T-helper 1 cell treated with Interleukin-12 subunit alpha and Interleukin-12 subunit beta and Interleukin-4 antibody, amounts not matched to agents 30 ng/mL and 1 ng/mL, for 36 hours (primary cell): Measurements from ENCODE around the gene NXN. TPM values are rescaled to one million over a fixed set of nuclear protein-coding genes. Genes with fewer than 3 reads are reported as not detected.
"Not testable (repeated sequence)": the region's sequence is repeated elsewhere in the genome, so short reads cannot be mapped to it uniquely, and the experiment has no call there.

Experiments used
- intact Hi-C: fragments of 100-400 bp; cut with micrococcal nuclease; formaldehyde crosslinking; loops from one replicate; pipeline ENCODE4 v1.15.1; 2024
- total RNA-seq: library from RNA; stranded (reverse); gene quantifications from 2 replicates; pipeline ENCODE4 v1.2.3, GENCODE V29; 2022

The NXN gene
- total RNA-seq, 1 donor from 2014 or later = 0.34 TPM

- intact Hi-C loops = no loop called here
Measured at GRCh38 chr17:896953-897661, 82.5 kb downstream of the NXN start.

GRCh38 chr17:896454-896853, 83.1 kb downstream of the NXN start:
- intact Hi-C loops = no loop called here

GRCh38 chr17:892958-893357, 86.6 kb downstream of the NXN start:
- intact Hi-C loops = no loop called here

GRCh38 chr17:888998-889441, 90.6 kb downstream of the NXN start:
- intact Hi-C loops = no loop called here

GRCh38 chr17:887551-888209, 91.9 kb downstream of the NXN start:
- intact Hi-C loops = no loop called here

- intact Hi-C loops = no loop called here
Measured at GRCh38 chr17:885971-886571, 93.5 kb downstream of the NXN start.

GRCh38 chr17:883586-883962, 96.0 kb downstream of the NXN start:
- intact Hi-C loops = no loop called here

- intact Hi-C loops = no loop called here
Measured at GRCh38 chr17:882827-883585, 96.6 kb downstream of the NXN start.

GRCh38 chr17:881778-882177, 97.8 kb downstream of the NXN start:
- intact Hi-C loops = no loop called here

GRCh38 chr17:880443-881269, 98.9 kb downstream of the NXN start:
- intact Hi-C loops = no loop called here

GRCh38 chr17:879546-880442, 99.8 kb downstream of the NXN start:
- intact Hi-C loops = loop anchor here (1.0 kb wide), 2 partner anchors 102 to 117 kb away; no protein-coding TSS in a partner anchor

GRCh38 chr17:877630-878029, 101.9 kb downstream of the NXN start:
- intact Hi-C loops = no loop called here

GRCh38 chr17:876272-876671, 103.3 kb downstream of the NXN start:
- intact Hi-C loops = no loop called here

- intact Hi-C loops = not testable (repeated sequence)
Measured at GRCh38 chr17:874590-874989, 105.0 kb downstream of the NXN start.

- intact Hi-C loops = loop anchor here (2.0 kb wide), 1 partner anchor 102 kb away; no protein-coding TSS in a partner anchor
Measured at GRCh38 chr17:872855-873254, 106.7 kb downstream of the NXN start.

GRCh38 chr17:871751-872519, 107.6 kb downstream of the NXN start:
- intact Hi-C loops = loop anchor here (2.0 kb wide), 1 partner anchor 103 kb away; no protein-coding TSS in a partner anchor

GRCh38 chr17:869567-870525, 109.7 kb downstream of the NXN start:
- intact Hi-C loops = no loop called here

GRCh38 chr17:869086-869485, 110.5 kb downstream of the NXN start:
- intact Hi-C loops = no loop called here
